ENCODE measurements around the gene GP1BA.

The GP1BA gene

DNA sequence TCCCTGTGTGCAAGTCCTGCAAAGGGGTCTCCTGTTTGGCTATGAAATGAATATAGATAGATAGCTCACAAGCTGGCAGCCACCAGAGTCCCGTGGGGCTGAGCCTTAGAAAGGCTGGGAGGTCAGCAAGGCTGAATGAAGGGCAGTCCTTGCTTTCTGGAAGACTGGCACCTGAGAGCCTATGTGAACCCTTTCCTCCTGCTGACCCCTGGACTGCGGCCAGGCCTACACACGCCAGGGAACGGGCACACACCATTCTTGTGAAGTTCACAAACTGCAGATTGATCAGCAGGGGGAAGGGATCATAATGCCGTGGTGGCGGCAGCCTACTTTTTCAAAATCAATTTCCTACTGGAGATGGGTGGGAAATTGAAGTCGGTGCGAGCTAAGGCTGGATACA, 33.7 kb upstream of the GP1BA start:
- TF ChIP-seq, protein P1, sequence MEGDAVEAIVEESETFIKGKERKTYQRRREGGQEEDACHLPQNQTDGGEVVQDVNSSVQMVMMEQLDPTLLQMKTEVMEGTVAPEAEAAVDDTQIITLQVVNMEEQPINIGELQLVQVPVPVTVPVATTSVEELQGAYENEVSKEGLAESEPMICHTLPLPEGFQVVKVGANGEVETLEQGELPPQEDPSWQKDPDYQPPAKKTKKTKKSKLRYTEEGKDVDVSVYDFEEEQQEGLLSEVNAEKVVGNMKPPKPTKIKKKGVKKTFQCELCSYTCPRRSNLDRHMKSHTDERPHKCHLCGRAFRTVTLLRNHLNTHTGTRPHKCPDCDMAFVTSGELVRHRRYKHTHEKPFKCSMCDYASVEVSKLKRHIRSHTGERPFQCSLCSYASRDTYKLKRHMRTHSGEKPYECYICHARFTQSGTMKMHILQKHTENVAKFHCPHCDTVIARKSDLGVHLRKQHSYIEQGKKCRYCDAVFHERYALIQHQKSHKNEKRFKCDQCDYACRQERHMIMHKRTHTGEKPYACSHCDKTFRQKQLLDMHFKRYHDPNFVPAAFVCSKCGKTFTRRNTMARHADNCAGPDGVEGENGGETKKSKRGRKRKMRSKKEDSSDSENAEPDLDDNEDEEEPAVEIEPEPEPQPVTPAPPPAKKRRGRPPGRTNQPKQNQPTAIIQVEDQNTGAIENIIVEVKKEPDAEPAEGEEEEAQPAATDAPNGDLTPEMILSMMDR (IDR thresholded peaks at IDR 0.05; ENCODE audit: low read depth, low read length): no peak
- DNase-seq (ENCODE audit: extremely low read depth, low read depth): no peak

DNA sequence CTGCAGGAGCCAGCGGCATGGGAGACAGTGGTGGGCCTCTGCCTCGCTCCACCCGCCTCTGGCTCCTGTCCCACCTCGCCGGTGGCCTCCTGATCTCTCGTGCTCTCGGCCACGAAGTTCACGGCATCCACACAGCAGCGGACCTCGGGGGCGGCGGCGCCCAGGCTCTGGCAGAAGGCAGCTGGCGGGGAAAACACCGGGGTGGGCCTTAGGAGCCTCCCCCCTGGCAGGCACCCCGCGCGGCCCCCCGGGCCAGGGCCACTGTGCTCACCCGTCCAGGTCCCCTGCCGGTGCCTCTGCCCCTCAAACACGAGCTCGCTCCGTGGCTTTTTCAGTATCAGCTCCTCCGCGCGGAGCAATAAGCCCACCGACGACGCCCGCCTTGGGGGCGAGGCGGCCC, 33.1 kb upstream of the GP1BA start:
- DNase-seq (ENCODE audit: extremely low read depth, low read depth): no peak
- TF ChIP-seq, protein P1 (IDR thresholded peaks at IDR 0.05; ENCODE audit: low read depth, low read length): no peak

- TF ChIP-seq, protein P1 (IDR thresholded peaks at IDR 0.05; ENCODE audit: low read depth, low read length): no peak
Observed at GRCh38 chr17:4899341-4900230, 32.5 kb upstream of the GP1BA start, which contains the start of gene C17orf107. TSS of gene C17orf107 (plus strand) at chr17:4899536. CDS start at chr17:4899763, 227 bp downstream.

GRCh38 chr17:4900231-4901107, 31.6 kb upstream of the GP1BA start:
- TF ChIP-seq, protein P1 (IDR thresholded peaks at IDR 0.05; ENCODE audit: low read depth, low read length): no peak
- DNase-seq (ENCODE audit: extremely low read depth, low read depth): no peak

More at GRCh38 chr17:4899341-4900230, 32.5 kb upstream of the GP1BA start, which contains the start of gene C17orf107:
- DNase-seq (ENCODE audit: extremely low read depth, low read depth): peak; percentile 28

GRCh38 chr17:4901108-4901647, 30.9 kb upstream of the GP1BA start:
- TF ChIP-seq, protein P1 (IDR thresholded peaks at IDR 0.05; ENCODE audit: low read depth, low read length): no peak
- no peak for DNase-seq (ENCODE audit: extremely low read depth, low read depth)

- TF ChIP-seq, protein P1 (IDR thresholded peaks at IDR 0.05; ENCODE audit: low read depth, low read length): no peak
- DNase-seq (ENCODE audit: extremely low read depth, low read depth): no peak
Observed at GRCh38 chr17:4901648-4902344, 30.3 kb upstream of the GP1BA start.

All from AG09319 (cell line).